Ovary (tissue), 3 donors: ENCODE results near the gene RNASE2.
"Not testable (repeated sequence)": the region's sequence is repeated elsewhere in the genome, so short reads cannot be mapped to it uniquely, and the experiment has no call there.

ENCODE experiments used
- CTCF ChIP-seq, 3 donors: fragments of 450-650 bp in 2 of 3; fragments of 200-600 bp in 1 of 3; IDR thresholded peaks; one replicate each; pipeline versions ENCODE4 v1.5.1 to v1.8.0; 2016 to 2022; ENCODE audit warnings: antibody characterized with exemption in 3 of 3, mild to moderate bottlenecking in 1 of 3
- POLR2A ChIP-seq: fragments of 450-650 bp; IDR thresholded peaks from one replicate; pipeline ENCODE4 v1.6.1; 2017; ENCODE audit warnings: antibody characterized with exemption, mild to moderate bottlenecking, moderate library complexity
- donor health status: DM: no; HTN: no; CAD: no.

- not testable (repeated sequence) for TF ChIP-seq CTCF (IDR thresholded peaks at IDR 0.05); POLR2A
Observed at GRCh38 chr14:20919038-20919756, 36.1 kb upstream of the RNASE2 start.
